GM19397 (cell line): ENCODE data around the gene NNAT.

Experiments
- ATAC-seq: cut with Tn5 transposase; IDR thresholded peaks from one replicate; pipeline ENCODE4 v1.9.1; 2021; ENCODE audit warnings: mild to moderate bottlenecking, moderate library complexity; ENCODE audit not compliant: unreplicated experiment

The NNAT gene

DNA sequence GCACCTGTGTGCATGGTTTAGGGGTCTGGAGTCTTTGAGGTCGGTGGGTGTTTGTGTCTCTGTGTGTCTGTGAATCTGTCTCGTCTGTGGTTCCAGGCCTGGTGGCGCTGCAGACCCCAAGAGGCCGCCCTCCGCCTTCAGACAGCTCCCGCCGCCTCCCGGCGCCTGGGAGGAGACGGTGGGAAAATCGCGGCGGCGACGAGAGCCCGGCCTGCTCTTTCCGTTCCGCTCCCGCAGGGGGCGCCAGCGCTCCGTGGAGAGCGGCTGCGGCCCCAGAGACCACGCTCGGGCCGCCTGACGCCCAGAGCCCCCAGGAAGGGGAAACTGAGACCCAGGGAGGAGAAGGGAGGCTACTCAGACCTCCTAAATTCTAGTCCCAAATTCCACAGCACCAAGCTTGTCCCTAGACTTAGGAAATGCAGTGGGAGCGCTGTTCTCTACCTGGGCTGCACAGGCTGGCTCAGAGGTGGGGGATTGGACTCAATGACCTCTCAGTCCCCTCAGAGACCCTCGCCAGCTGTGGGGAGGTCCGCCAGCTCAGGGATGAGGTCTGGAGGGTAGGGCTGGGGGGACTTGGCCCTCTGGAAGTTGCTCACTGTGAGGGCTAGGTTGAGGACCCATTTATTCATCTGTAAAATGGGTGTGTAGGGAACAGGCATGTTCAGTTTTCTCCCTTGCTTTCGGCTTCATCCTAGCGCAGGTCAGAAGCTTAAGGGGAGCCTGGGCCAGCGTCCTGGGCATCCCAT lies 43.5 kb downstream of the NNAT start:
- ATAC-seq: no peak

DNA sequence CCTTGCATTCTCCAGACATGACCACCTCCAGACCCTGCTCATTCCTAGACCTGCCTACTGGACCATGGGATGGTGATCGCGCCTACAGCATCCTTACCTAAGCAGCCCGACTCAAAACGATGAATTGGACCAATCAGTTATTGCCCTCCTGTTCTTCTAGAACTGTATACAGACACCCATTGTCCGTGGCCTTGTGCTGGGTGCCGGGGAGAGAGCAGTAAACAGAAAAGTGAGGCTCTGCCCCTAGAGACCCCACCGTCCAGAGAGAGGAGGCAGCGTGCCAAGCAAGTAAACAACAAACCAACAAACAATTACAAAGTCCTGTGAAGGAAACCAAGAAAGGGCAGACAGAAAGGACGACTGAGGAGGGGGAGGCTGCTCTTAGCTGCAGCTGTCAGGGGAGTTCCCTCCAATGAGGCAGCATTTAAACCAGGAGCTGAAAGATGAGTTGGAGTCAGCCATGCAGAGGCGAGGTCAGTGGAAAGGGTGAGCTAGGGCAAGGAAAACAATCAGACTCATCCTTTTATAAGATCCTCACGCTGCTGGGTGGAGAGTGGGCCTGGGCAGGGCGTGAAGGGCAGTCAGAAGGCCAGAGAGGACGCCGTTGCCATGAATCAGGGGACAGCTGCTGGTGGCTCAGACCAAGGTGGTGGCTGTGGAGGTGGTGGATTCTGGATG lies 44.2 kb downstream of the NNAT start:
- no peak for ATAC-seq

DNA sequence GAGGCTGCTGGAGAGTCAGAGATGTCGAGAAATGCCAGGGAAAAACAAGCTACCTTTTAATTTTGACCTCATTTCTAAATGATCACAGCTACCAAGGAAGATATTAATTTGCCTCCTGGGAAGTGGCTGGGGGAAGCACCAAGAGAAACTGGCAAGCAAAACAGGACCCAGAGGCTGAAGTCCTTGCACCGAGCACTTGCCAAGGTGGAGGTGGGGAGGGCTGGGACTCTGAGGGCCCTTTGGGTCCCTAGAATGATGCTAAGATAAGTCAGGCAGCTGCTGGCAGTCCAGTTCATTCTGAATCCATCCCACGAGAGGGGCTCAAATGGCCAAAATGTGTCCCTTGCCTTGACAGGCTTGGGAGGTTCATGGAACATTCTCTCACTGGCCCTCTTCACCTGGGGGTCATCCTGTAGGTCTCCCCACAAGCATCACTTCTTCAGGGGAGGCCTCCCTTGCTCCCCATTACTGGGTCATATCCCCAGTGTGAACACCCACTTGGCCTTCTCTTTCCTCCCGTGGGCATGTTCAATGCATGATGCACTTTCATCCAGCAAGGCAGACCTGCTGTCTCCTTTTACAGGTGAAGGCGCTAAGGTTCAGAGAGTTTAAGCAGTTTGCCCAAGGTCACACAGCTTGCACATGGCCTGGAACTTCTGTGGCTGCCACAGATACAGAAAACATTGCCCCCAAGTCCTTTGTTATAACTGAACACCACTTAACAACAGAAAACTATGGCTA lies 45.7 kb downstream of the NNAT start:
- no peak for ATAC-seq

- no peak for ATAC-seq
Observed at GRCh38 chr20:37567331-37567665, 46.2 kb downstream of the NNAT start.

- ATAC-seq: no peak
Observed at GRCh38 chr20:37567671-37568588, 46.9 kb downstream of the NNAT start.

DNA sequence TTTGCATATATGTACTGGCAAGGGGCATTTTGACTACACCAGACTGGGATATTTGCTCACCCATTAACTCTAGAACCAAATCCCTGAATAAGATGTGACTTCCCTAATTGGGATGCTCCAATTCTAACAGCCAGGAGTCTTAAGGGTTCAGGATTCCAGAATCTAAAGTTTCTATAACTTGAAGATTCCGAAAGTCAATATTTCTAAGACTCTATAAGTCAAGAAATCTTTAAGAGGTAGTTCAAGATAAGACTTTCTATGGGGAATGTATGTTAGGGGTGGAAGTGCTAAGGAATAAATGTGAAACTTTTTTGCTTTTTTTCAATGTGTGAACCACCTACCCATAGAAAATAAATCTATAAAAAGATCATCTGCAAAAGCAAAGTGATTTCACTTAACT lies 49.4 kb downstream of the NNAT start:
- no peak for ATAC-seq

GRCh38 chr20:37571033-37571432 lies 50.0 kb downstream of the NNAT start:
- ATAC-seq: no peak
